GM21786 (cell line): ENCODE results near the gene ANXA11.
"Not testable (repeated sequence)": the region's sequence is repeated elsewhere in the genome, so short reads cannot be mapped to it uniquely, and the experiment has no call there.

ENCODE experiments used
- ATAC-seq: cut with Tn5 transposase; IDR thresholded peaks from one replicate; pipeline ENCODE4 v1.9.1; 2021; ENCODE audit not compliant: unreplicated experiment

Gene ANXA11

DNA sequence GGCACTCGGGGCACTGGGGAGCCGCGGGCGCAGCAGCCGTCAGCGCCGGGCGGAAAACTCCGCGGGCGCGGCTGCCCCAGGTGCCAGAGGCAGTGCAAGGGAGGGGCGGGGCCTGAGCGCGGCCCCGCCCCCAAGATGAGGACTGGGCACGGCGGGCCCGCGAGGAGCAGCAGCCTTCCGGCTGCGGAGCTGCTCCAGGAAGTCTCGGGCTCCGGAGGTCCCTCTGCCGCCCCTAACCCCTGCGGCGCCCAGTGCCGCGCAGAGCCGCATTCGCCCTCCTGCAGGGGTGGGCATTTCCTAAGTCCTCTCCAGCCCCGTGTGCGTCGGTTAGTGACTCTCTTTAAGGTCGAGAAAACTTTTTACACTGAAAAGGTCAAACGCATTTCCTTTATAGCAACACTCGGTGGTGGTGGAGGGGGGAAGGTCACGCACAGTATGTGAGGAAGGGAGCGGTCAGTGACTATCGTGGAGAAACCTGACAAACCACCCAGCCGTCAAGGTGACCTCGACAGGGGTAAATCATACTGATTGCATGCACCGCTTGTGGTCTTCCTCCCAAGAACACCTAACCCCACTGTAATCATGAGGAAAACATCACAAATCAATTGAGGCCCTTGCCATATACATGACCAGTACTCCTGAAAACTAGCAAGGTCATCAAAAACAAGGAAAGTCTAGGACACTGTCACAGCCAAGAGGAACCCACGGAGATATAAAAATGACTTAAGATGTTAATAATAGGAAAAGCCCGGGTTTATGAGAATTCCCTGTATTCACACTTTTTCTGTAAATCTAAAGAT lies at the start of gene ANXA11:
ANXA11 (minus strand) TSS at position 61 of the 800 bp plus-strand sequence. CDS start 32,676 bp downstream, outside the sequence.
- peak; percentile 68 for ATAC-seq

- ATAC-seq: not testable (repeated sequence)
These were observed 49.4 kb upstream of the ANXA11 start for GRCh38 chr10:80254726-80255125.

GRCh38 chr10:80253963-80254271 lies 48.6 kb upstream of the ANXA11 start:
- peak; percentile 27 for ATAC-seq

DNA sequence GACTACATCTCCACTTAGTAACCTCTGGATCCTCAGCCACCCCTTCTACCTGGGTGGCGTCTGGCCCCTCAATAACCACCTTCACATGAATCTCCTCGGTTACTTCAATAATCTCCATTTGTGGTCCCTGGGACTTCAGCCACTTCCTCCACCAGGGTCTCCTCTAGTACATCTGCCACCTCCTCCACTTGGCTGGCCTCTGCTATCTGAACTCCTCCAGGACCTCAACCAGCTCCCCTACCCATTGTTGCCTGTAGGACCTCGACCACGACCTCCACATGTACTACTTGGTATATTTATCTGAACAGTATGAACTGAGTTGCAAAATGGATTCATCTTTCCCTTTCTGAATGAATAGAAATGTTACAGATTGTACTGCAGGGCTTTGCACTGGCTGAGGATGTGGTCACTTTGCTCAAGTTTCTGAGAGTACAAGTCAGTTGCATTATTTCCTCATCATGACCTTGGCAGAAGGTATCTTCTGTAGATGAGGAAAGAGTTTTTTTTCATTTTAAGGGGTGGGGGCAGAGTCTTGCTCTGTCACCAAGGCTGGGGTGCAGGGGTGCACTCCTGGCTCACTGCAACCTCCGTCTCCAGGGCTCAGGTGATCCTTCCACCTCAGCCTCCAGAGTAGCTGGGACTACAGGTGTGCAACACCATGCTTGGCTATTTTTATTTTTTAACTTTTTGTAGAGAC lies 48.1 kb upstream of the ANXA11 start:
- peak; percentile 87 for ATAC-seq

DNA sequence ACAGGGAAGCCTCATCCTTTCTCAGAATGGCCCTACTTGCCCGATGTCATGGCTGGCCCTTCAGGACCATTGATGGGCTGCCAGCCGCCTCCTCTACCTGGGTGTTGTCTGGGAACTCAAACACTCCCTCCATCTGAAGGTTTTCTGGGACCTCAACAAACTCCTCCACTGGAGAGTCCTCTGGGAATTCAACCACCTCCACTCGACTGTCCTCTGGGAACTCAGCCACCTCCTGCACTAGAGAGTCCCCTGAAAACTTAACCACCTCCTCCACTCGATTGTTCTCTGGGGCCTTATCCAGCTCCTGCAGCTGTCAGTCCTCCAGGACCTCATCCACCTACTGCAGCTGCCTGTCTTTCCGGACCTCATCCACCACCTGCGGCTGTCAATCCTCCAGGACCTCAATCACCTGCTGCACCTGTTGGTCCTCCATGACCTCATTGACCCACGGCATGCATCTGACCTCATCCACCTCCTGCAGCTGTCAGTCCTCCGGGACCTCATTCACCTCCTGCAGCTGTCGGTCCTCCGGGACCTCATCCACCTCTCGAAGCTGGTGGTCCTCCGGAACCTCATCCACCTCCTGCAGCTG lies 47.1 kb upstream of the ANXA11 start:
- no peak for ATAC-seq

GRCh38 chr10:80251703-80252280 lies 46.5 kb upstream of the ANXA11 start:
- ATAC-seq: not testable (repeated sequence)

DNA sequence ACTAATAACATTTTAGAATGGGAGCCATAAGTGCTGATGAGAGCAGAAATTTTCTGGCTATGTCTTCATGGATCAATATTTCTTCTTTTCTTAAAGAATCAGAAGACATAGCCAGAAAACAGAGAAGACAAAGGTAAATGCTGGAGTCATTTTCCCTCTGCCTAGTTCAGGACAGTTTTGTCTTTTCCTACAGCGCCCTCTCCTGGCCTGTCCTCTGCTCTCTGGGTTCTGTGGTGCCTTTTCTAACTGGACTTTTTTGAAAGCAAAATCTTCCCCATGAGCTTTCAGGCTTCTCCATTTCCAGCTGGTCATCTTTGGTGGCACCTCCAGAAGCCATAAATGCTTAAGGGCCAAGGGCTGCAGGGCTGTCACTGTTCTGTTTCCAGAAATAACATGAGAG lies 45.1 kb upstream of the ANXA11 start:
- ATAC-seq: not testable (repeated sequence)

DNA sequence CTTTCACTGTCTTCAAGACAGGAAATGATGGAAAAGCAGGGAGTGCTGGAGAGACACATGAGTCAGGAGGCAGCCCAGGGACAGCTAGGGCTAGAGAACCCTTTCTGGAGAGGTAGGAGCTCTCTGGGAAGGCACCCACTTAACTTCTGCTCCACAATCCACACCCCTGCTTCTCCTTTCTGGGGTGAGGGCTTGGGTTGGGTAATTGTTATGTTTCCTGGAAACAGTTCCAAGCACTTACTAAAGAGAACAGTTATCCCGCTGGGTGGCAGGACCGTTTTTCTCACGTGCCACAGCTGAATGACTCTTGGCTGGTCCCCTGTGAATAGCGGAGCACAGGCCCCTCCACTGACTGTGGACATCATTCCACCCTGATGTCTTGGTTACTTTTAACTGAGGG lies 44.6 kb upstream of the ANXA11 start:
- not testable (repeated sequence) for ATAC-seq

DNA sequence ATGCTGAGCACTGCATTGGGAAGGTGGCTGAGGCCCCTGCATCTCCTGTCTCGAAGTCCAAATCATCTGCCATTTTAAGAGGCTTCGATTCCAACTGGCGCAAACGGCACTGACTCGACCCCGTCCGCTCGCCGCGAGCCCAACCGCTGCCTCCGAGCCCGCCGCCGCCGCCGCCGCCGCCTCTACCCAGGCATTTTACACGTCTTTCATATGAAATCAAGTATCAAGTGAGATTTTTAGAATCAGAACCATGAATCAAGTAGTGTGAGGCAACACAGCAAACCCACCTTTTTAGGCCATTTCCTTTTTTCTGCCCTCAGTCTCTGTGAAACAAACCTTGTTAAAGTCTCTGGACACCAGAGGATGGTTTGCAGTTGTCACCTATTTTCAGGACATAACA lies 42.3 kb upstream of the ANXA11 start:
- ATAC-seq: not testable (repeated sequence)

DNA sequence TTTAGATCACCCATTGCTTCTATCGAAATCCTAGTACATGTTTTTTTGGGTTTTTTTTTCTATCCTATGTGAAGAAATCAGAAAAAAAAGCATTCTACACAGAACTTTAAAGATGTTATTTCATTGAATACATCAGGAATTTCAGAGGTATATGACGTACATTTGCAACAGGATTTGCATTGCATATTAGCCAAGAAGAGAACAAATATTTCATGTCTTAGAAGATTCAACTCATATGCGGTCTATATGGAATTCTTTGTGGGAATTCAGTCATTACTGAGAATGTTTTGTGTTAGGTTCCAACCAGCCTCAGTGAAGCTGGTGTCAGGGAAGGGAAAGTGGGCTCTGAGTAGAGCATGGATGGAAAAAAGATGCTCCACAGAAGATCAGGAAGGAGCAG lies 39.0 kb upstream of the ANXA11 start:
- ATAC-seq: not testable (repeated sequence)

GRCh38 chr10:80242341-80242740 lies 37.0 kb upstream of the ANXA11 start:
- not testable (repeated sequence) for ATAC-seq

- not testable (repeated sequence) for ATAC-seq
These were observed 31.1 kb upstream of the ANXA11 start for GRCh38 chr10:80236457-80236856.

GRCh38 chr10:80234331-80235235 lies 29.2 kb upstream of the ANXA11 start:
- peak; percentile 100 for ATAC-seq

DNA sequence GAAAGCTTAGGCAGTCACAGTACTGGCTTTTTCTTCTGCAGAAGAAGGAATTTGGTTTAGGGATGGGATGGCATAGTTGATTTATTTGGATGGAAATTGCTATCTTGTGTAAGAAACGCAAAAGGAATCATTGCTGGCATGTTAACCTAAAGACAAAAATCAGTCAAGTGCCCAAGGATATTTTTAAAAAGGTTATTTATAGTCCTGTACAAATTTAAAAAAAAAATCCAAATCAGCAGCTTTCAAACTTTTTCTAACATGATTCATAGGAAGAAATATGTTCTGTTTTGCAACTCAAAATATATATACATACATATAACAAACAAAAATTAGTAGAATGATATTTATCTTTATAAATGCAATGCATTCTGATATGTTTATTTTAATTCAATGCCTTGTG lies 28.5 kb upstream of the ANXA11 start:
- ATAC-seq: not testable (repeated sequence)

DNA sequence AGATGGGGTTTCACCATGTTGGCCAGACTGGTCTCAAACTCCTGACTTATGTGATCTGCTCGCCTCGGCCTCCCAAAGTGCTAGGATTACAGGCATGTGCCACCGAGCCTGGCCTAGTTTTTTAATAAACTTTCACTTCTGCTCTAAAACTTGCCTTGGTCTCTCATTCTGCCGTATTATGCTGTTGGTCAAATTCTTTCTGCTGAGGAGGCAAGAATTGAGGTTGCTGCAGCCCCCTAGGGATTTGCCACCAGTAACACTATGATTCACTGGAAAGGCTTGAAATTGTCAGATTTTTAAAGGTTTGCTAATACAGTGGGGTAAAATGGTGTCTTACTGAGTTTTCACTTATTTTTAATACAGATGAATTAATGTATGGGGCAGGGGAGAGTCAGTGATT lies 21.4 kb upstream of the ANXA11 start:
- peak; percentile 85 for ATAC-seq

DNA sequence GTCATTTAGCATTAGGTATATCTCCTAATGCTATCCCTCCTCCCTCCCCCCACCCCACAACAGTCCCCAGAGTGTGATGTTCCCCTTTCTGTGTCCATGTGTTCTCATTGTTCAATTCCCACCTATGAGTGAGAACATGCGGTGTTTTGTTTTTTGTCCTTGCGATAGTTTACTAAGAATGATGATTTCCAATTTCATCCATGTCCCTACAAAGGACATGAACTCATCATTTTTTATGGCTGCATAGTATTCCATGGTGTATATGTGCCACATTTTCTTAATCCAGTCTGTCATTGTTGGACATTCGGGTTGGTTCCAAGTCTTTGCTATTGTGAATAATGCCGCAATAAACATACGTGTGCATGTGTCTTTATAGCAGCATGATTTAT lies 17.7 kb upstream of the ANXA11 start:
- ATAC-seq: not testable (repeated sequence)

- ATAC-seq: peak; percentile 92
These were observed 13.5 kb upstream of the ANXA11 start for GRCh38 chr10:80218878-80219277.

DNA sequence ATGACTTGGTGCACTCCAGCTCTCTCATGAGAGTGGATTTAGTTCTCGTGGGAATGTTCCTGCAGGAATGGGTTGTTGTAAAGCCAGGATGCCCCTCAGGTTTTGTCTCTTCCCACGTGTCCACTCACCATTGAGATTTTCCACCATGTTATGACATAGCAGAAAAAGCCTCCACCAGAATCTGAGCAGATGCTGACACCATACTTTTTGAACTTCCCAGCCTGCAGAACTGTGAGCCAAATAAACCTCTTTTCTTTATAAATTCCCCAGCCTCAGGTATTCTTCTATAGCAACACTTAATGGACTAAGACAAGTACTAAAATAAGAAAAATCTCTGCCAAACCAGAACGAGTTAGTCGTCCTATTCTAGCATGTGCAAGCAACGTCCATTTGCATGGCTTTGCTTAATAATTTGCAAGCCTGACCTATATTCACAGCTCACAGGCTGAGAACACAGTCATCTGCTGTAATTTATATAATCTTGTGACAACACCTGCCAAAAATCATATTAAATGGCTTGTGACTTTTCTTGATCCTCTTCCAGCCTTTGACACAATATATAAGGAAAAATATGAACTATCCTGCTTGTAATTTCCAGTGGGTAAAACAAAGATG lies 9.1 kb upstream of the ANXA11 start:
- not testable (repeated sequence) for ATAC-seq

- not testable (repeated sequence) for ATAC-seq
These were observed 7.3 kb upstream of the ANXA11 start for GRCh38 chr10:80212535-80213115.

- no peak for ATAC-seq
These were observed 6.4 kb upstream of the ANXA11 start for GRCh38 chr10:80211786-80212185.
